ENCODE measurements around the gene C6orf141. TPM values are rescaled to one million over a fixed set of nuclear protein-coding genes. Genes with fewer than 3 reads are reported as not detected.

The C6orf141 gene
- total RNA-seq, 1 experiment from 2014 or later, result 40.1 TPM

- peaks cover 5 to 7% of the 10 kb centered on the region in 2 experiments for H3K4me1 Mint-ChIP-seq
- H3K23me2 ChIP-seq (ENCODE audit: insufficient read length, low read depth, low read length, poor library complexity, severe bottlenecking), result no peaks in the 10 kb centered on the region
- H4K91ac ChIP-seq (ENCODE audit: insufficient read length, low read depth, low read length), result no peak overlapping the region
- WGBS (ENCODE audit: extremely low coverage, insufficient read length, low lambda C conversion rate), result no CpG with 5 or more reads among the region's 3 CpGs
- H2BK120ac ChIP-seq (ENCODE audit: low read depth, low read length, poor library complexity, severe bottlenecking), result no peak overlapping the region
- no peak overlapping the region for H3K23ac ChIP-seq (ENCODE audit: insufficient read length, low read depth, low read length)
- no peak for DNase-seq
- H3K79me1 ChIP-seq (ENCODE audit: insufficient read depth, low read depth, low read length, poor library complexity, severe bottlenecking), result no peaks in the 10 kb centered on the region
- no peak overlapping the region for H2BK15ac ChIP-seq (ENCODE audit: low read depth, low read length)
- no peaks in the 10 kb centered on the region for H3K27me3 ChIP-seq (ENCODE audit: insufficient read depth, low read length)
- H3K27me3 Mint-ChIP-seq (ENCODE audit: low read depth), result no peaks in the 10 kb centered on the region
- H3K18ac ChIP-seq (ENCODE audit: insufficient read length, low read depth, low read length), result no peak overlapping the region
- no peak overlapping the region for H3K27ac ChIP-seq (ENCODE audit: insufficient read length, low read depth, low read length)
- no peak overlapping the region for H3K14ac ChIP-seq (ENCODE audit: insufficient read depth, low read length)
- H3K9me3 Mint-ChIP-seq, result no peaks in the 10 kb centered on the region
- H2BK20ac ChIP-seq (ENCODE audit: low read depth, low read length, poor library complexity, severe bottlenecking), result no peak overlapping the region
- H3K4ac ChIP-seq (ENCODE audit: low read depth, low read length), result no peak overlapping the region
- H3K4me3 Mint-ChIP-seq, result no peak overlapping the region; a peak in 1 of 5 replicates
- peak overlapping the region in 1 of 3 experiments; percentile 38; a peak in 1 of 7 replicates for H3K27ac Mint-ChIP-seq
- H3K9me3 ChIP-seq (ENCODE audit: control insufficient read depth, low read depth, low read length), result no peaks in the 10 kb centered on the region
- no peak overlapping the region for H4K8ac ChIP-seq (replicated peaks; ENCODE audit: insufficient read length, low read depth, low read length)
- no peaks in the 10 kb centered on the region for H3K79me2 ChIP-seq (ENCODE audit: insufficient read depth, low read length)
- H4K20me1 ChIP-seq (ENCODE audit: control insufficient read depth, insufficient read depth, insufficient read length), result no peaks in the 10 kb centered on the region
- no peak overlapping the region for H3T11ph ChIP-seq (ENCODE audit: low read length)
- no peak overlapping the region for H2AK5ac ChIP-seq (ENCODE audit: insufficient read length, low read length)
- H3K9ac ChIP-seq (ENCODE audit: extremely low read depth, insufficient read length, low read length), result no peak overlapping the region
- no peak overlapping the region for H2BK12ac ChIP-seq (ENCODE audit: insufficient read length, low read depth, low read length)
- H3K36me3 Mint-ChIP-seq (ENCODE audit: insufficient read depth in 1 of 3, low read depth in 3 of 3), result no peaks in the 10 kb centered on the region
- no peak overlapping the region for H4K5ac ChIP-seq (ENCODE audit: insufficient read length, low read depth, low read length)
- no peak overlapping the region for H3K4me2 ChIP-seq (ENCODE audit: insufficient read depth, insufficient read length, low read length)
- TF ChIP-seq CTCF (conservative IDR thresholded peaks at IDR 0.05), result peak; percentile 93
- peaks cover 4% of the 10 kb centered on the region; the same call in 1 of the 2 replicates for H3K4me1 ChIP-seq (ENCODE audit: insufficient read depth, low read length)
- H3K56ac ChIP-seq (ENCODE audit: insufficient read length, low read depth, low read length), result no peak overlapping the region
- no peak overlapping the region for H2BK5ac ChIP-seq (ENCODE audit: insufficient read length, low read length)
- no peak overlapping the region for H2AFZ ChIP-seq (ENCODE audit: low read length)
Observed at GRCh38 chr6:49531774-49532569, 18.5 kb upstream of the C6orf141 start.

Data from H9 (cell line).